CD4-positive, alpha-beta T cell (primary cell): ENCODE data around the gene TMEM273. TPM values are rescaled to one million over a fixed set of nuclear protein-coding genes. Genes with fewer than 3 reads are reported as not detected.

ENCODE experiments used
- ATAC-seq: fragments of 200-7000 bp; cut with Tn5 transposase; one replicate; pipeline ENCODE4 v1.10.0; 2022; ENCODE audit warnings: mild to moderate bottlenecking; ENCODE audit not compliant: poor library complexity
- CTCF ChIA-PET: fragments of 350-600 bp; sonication (Branson Sonifier 250); formaldehyde crosslinking; loops from one replicate; lab custom pipeline; 2021; ENCODE audit warnings: antibody characterized with exemption, inconsistent platforms; lab: Charles Lee
- POLR2A ChIA-PET: fragments of 350-600 bp; sonication (Branson Sonifier 250); formaldehyde crosslinking; loops from one replicate; lab custom pipeline; 2021; ENCODE audit warnings: antibody characterized with exemption, inconsistent platforms; lab: Charles Lee
- DNase-seq, 14 experiments: peaks; one replicate each; pipeline ENCODE4 v3.0.0-alpha.2; 2013 to 2020; ENCODE audit warnings: mixed read lengths in 2 of 14
- H3K27ac ChIP-seq, 2 donors: one replicate each; pipeline versions ENCODE4 v1.5.1 to v1.7.0; 2013; ENCODE audit warnings: low read length in 2 of 2, low read depth in 1 of 2, mild to moderate bottlenecking in 1 of 2
- H3K27me3 ChIP-seq, 2 experiments: 1 replicate in 1 of 2; 2 replicates in 1 of 2; pipeline versions ENCODE4 v1.6.1 to v1.7.0; 2013; ENCODE audit warnings: low read length in 2 of 2, control low read depth in 1 of 2, mild to moderate bottlenecking in 1 of 2, moderate library complexity in 1 of 2; ENCODE audit not compliant: insufficient read depth in 2 of 2, control insufficient read depth in 1 of 2
- H3K36me3 ChIP-seq: one replicate; pipeline ENCODE4 v1.6.1; 2013; ENCODE audit warnings: low read length, control low read depth; ENCODE audit not compliant: insufficient read depth
- H3K4me1 ChIP-seq: one replicate; pipeline ENCODE4 v1.6.1; 2013; ENCODE audit warnings: low read length, control low read depth; ENCODE audit not compliant: insufficient read depth
- H3K4me3 ChIP-seq: one replicate; pipeline ENCODE4 v1.5.1; 2013; ENCODE audit warnings: mild to moderate bottlenecking, low read length, moderate library complexity
- H3K9me3 ChIP-seq, 2 experiments: 1 replicate in 1 of 2; 2 replicates in 1 of 2; pipeline versions ENCODE4 v1.6.1 to v1.7.0; 2013; ENCODE audit warnings: low read length in 2 of 2, mild to moderate bottlenecking in 2 of 2, control low read depth in 1 of 2, moderate library complexity in 1 of 2; ENCODE audit not compliant: control insufficient read depth in 1 of 2, insufficient read depth in 1 of 2
- H3K27ac Mint-ChIP-seq: one replicate; pipeline ENCODE4 v1.8.0; 2020; ENCODE audit warnings: mixed read lengths
- H3K27me3 Mint-ChIP-seq: one replicate; pipeline ENCODE4 v1.8.0; 2021; ENCODE audit warnings: mixed read lengths
- H3K36me3 Mint-ChIP-seq: one replicate; pipeline ENCODE4 v1.8.0; 2021; ENCODE audit warnings: low read depth, mixed read lengths
- H3K4me1 Mint-ChIP-seq: one replicate; pipeline ENCODE4 v1.8.0; 2021; ENCODE audit warnings: low read depth, mixed read lengths
- H3K4me3 Mint-ChIP-seq: one replicate; pipeline ENCODE4 v1.8.0; 2020; ENCODE audit warnings: mild to moderate bottlenecking, mixed read lengths
- H3K9me3 Mint-ChIP-seq: one replicate; pipeline ENCODE4 v1.8.0; 2020; ENCODE audit warnings: mixed read lengths
- CTCF ChIP-seq: fragments of 200-600 bp; IDR thresholded peaks from one replicate; pipeline ENCODE4 v1.8.0; 2022; ENCODE audit warnings: antibody characterized with exemption, mild to moderate bottlenecking
- intact Hi-C, 2 experiments: fragments of 100-400 bp; cut with DNase I in 1 of 2; cut with micrococcal nuclease in 1 of 2; formaldehyde crosslinking; loops; one replicate each; pipeline versions ENCODE4 v1.15.1 to v1.9.0; 2023 to 2025; cut with DNase I, micrococcal nuclease
- total RNA-seq, 174 experiments: library from RNA in 2 of 174; stranded (reverse) in 2 of 174; gene quantifications; one replicate each; pipeline ENCODE4 v1.2.3 and lab custom pipeline; 2021 to 2026

Gene TMEM273
- total RNA-seq, 2 experiments from 2014 or later, result 1.8 to 2.2 TPM

- H3K4me3 ChIP-seq, result no peak overlapping the region
- no peak overlapping the region for H3K27ac ChIP-seq
- no peak for TF ChIP-seq CTCF
- no peaks in the 10 kb centered on the region for H3K9me3 Mint-ChIP-seq
- H3K27me3 Mint-ChIP-seq, result no peaks in the 10 kb centered on the region
- ATAC-seq (no peak), DNase-seq (no peak)
- CTCF ChIA-PET, result no interaction called here
- H3K27me3 ChIP-seq, result no peaks in the 10 kb centered on the region
- H3K4me1 Mint-ChIP-seq, result peaks cover 7% of the 10 kb centered on the region
- H3K36me3 Mint-ChIP-seq, result no peaks in the 10 kb centered on the region
- peaks cover 2% of the 10 kb centered on the region for H3K4me1 ChIP-seq
- intact Hi-C loops, result loop anchor here in 1 of 2 experiments (10.0 kb wide), 2 partner anchors 182 to 802 kb away; no protein-coding TSS in a partner anchor
- H3K9me3 ChIP-seq, result no peaks in the 10 kb centered on the region
- POLR2A ChIA-PET, result no interaction called here
- H3K27ac Mint-ChIP-seq, result no peak overlapping the region
- H3K4me3 Mint-ChIP-seq, result no peak overlapping the region
- no peaks in the 10 kb centered on the region for H3K36me3 ChIP-seq
These were observed 21.4 kb downstream of the TMEM273 start for GRCh38 chr10:49166484-49167400.

- Histone ChIP-seq H3K27ac (no peak overlapping the region), H3K9me3 (no peaks in the 10 kb centered on the region), H3K27me3 (no peaks in the 10 kb centered on the region), H3K4me3 (no peak overlapping the region), H3K36me3 (no peaks in the 10 kb centered on the region), H3K4me1 (peaks cover 2% of the 10 kb centered on the region)
- intact Hi-C loops, result loop anchor here in 1 of 2 experiments (2.0 to 10.0 kb wide), 3 partner anchors 181 to 801 kb away; no protein-coding TSS in a partner anchor
- no peak for ATAC-seq
- DNase-seq, result no peak
- ChIA-PET POLR2A (no interaction called here), CTCF (no interaction called here)
- H3K27me3 Mint-ChIP-seq, result no peaks in the 10 kb centered on the region
- no peak for TF ChIP-seq CTCF
- peaks cover 7% of the 10 kb centered on the region for H3K4me1 Mint-ChIP-seq
- H3K36me3 Mint-ChIP-seq, result no peaks in the 10 kb centered on the region
- H3K9me3 Mint-ChIP-seq, result no peaks in the 10 kb centered on the region
- no peak overlapping the region for H3K4me3 Mint-ChIP-seq
- H3K27ac Mint-ChIP-seq, result no peak overlapping the region
These were observed 22.2 kb downstream of the TMEM273 start for GRCh38 chr10:49165821-49166483.

GRCh38 chr10:49165259-49165658 is 22.9 kb downstream of the TMEM273 start:
- no peak overlapping the region for H3K4me3 ChIP-seq
- no peak overlapping the region for H3K27ac ChIP-seq
- Mint-ChIP-seq H3K36me3 (no peaks in the 10 kb centered on the region), H3K27me3 (no peaks in the 10 kb centered on the region), H3K27ac (no peak overlapping the region), H3K4me3 (no peak overlapping the region), H3K4me1 (peaks cover 7% of the 10 kb centered on the region), H3K9me3 (no peaks in the 10 kb centered on the region)
- H3K27me3 ChIP-seq, result no peaks in the 10 kb centered on the region
- ChIA-PET POLR2A (no interaction called here), CTCF (no interaction called here)
- ATAC-seq (no peak), DNase-seq (no peak)
- peaks cover 2% of the 10 kb centered on the region for H3K4me1 ChIP-seq
- H3K9me3 ChIP-seq, result no peaks in the 10 kb centered on the region
- intact Hi-C loops, result loop anchor here in 1 of 2 experiments (2.0 to 10.0 kb wide), 3 partner anchors 180 to 800 kb away; no protein-coding TSS in a partner anchor
- TF ChIP-seq CTCF, result no peak
- no peaks in the 10 kb centered on the region for H3K36me3 ChIP-seq
